ENCODE measurements around the gene FSIP1.

DNA sequence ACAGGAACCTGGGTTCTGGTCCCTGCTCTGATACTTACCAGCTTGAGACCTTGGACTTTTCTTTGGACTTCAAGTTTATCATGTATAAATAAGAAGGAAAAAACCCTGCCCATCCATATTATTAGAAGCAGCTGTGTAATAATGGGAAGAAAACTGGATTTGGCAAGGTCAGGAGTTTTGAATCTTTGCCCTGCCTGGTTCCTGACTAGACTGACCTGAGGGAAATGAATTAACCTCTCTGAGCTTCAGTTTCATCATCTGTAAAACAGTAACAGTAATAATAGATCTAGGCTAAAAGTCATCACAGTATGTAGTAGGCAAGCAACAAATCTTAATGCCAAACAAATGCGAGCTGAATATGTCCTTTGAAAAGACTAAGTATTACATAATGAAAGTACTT is 68.8 kb downstream of the FSIP1 start:
- TF ChIP-seq, protein P1, sequence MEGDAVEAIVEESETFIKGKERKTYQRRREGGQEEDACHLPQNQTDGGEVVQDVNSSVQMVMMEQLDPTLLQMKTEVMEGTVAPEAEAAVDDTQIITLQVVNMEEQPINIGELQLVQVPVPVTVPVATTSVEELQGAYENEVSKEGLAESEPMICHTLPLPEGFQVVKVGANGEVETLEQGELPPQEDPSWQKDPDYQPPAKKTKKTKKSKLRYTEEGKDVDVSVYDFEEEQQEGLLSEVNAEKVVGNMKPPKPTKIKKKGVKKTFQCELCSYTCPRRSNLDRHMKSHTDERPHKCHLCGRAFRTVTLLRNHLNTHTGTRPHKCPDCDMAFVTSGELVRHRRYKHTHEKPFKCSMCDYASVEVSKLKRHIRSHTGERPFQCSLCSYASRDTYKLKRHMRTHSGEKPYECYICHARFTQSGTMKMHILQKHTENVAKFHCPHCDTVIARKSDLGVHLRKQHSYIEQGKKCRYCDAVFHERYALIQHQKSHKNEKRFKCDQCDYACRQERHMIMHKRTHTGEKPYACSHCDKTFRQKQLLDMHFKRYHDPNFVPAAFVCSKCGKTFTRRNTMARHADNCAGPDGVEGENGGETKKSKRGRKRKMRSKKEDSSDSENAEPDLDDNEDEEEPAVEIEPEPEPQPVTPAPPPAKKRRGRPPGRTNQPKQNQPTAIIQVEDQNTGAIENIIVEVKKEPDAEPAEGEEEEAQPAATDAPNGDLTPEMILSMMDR (conservative IDR thresholded peaks at IDR 0.05 in 1 of 2, IDR thresholded peaks at IDR 0.05 in 1 of 2; ENCODE audit: extremely low read depth in 1 of 2, insufficient read depth in 1 of 2, low read depth in 1 of 2, low read length in 2 of 2): no peak
- TF ChIP-seq EZH2 (IDR thresholded peaks at IDR 0.05; ENCODE audit: borderline replicate concordance, low read length): no peak

Measured in mammary epithelial cell (primary cell).